ENCODE results near the gene BCAM. TPM values are rescaled to one million over a fixed set of nuclear protein-coding genes. Genes with fewer than 3 reads are reported as not detected.
"Not testable (repeated sequence)": the region's sequence is repeated elsewhere in the genome, so short reads cannot be mapped to it uniquely, and the experiment has no call there.

BCAM gene
- total RNA-seq, 4 donors from 2014 or later, result 83.5 to 139 (median 90.9) TPM

GRCh38 chr19:44776402-44777096 lies 32.4 kb upstream of the BCAM start:
- Histone ChIP-seq H3K9me3 (no peaks in the 10 kb centered on the region), H3K36me3 (no peaks in the 10 kb centered on the region), H3K4me3 (no peak overlapping the region), H3K27me3 (peaks cover 0 to 19% of the 10 kb centered on the region in 2 donors), H3K4me1 (peaks cover 0 to 7% (median 0%) of the 10 kb centered on the region in 4 donors), H3K27ac (peak overlapping the region in 1 of 4 donors; percentile 56)
- TF ChIP-seq POLR2A (IDR thresholded peaks at IDR 0.05), result no peak
- TF ChIP-seq, protein P1, sequence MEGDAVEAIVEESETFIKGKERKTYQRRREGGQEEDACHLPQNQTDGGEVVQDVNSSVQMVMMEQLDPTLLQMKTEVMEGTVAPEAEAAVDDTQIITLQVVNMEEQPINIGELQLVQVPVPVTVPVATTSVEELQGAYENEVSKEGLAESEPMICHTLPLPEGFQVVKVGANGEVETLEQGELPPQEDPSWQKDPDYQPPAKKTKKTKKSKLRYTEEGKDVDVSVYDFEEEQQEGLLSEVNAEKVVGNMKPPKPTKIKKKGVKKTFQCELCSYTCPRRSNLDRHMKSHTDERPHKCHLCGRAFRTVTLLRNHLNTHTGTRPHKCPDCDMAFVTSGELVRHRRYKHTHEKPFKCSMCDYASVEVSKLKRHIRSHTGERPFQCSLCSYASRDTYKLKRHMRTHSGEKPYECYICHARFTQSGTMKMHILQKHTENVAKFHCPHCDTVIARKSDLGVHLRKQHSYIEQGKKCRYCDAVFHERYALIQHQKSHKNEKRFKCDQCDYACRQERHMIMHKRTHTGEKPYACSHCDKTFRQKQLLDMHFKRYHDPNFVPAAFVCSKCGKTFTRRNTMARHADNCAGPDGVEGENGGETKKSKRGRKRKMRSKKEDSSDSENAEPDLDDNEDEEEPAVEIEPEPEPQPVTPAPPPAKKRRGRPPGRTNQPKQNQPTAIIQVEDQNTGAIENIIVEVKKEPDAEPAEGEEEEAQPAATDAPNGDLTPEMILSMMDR (IDR thresholded peaks at IDR 0.05), result no peak
- no peak for TF ChIP-seq EP300 (IDR thresholded peaks at IDR 0.05)
- WGBS, 2 donors, result 88 to 93% methylated on average over 23 of the region's 23 CpGs
- DNase-seq (ENCODE audit: low spot score in 2 of 2), result no peak

GRCh38 chr19:44777715-44778347 lies 31.1 kb upstream of the BCAM start, which contains the start of gene CBLC:
CBLC (plus strand) TSS chr19:44777890; CDS start chr19:44777932, 42 bp downstream.
- H3K9me3 ChIP-seq, result no peaks in the 10 kb centered on the region
- peaks cover 0 to 19% of the 10 kb centered on the region in 2 donors for H3K27me3 ChIP-seq
- H3K4me3 ChIP-seq, result peak within 1 kb of the TSS in 1 of 4 donors; percentile 26
- no peaks in the 10 kb centered on the region for H3K36me3 ChIP-seq
- H3K4me1 ChIP-seq, result peaks cover 0 to 7% (median 0%) of the 10 kb centered on the region in 4 donors
- peak within 1 kb of the TSS in 1 of 4 donors; percentile 79 for H3K27ac ChIP-seq
- no peak for DNase-seq (ENCODE audit: low spot score in 2 of 2)
- WGBS, 2 donors, result 15 to 17% methylated on average over 29 to 36 of the region's 47 CpGs
- TF ChIP-seq, protein P1 (IDR thresholded peaks at IDR 0.05), result no peak
- TF ChIP-seq POLR2A (IDR thresholded peaks at IDR 0.05) (no peak), EP300 (IDR thresholded peaks at IDR 0.05) (no peak)

DNA sequence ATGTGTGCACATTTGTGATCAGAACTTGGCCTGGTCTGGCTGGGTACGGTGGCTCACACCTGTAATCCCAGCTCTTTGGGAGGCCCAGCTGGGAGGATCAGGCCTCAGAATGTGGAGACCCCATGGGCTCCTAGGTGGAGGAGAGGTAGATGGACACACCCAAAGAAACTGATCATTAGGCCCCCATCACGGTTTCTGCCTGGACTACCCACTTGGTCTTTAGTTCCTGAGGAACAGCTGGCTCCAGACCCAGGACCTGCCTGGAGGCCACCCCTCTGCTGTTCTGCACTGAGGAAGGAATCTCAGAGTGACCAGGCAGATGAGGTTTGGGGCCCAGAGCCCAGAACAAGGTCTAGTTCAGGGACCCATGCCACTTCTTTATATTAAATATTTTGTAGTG lies 29.8 kb upstream of the BCAM start:
- DNase-seq (ENCODE audit: low spot score in 2 of 2), result no peak
- TF ChIP-seq EP300 (IDR thresholded peaks at IDR 0.05) (no peak), POLR2A (IDR thresholded peaks at IDR 0.05) (no peak)
- TF ChIP-seq, protein P1 (IDR thresholded peaks at IDR 0.05), result no peak
- Histone ChIP-seq H3K36me3 (no peaks in the 10 kb centered on the region), H3K27ac (peak overlapping the region in 1 of 4 donors; percentile 19), H3K9me3 (no peaks in the 10 kb centered on the region), H3K4me1 (peaks cover 0 to 7% (median 0%) of the 10 kb centered on the region in 4 donors), H3K4me3 (no peak overlapping the region), H3K27me3 (peaks cover 0 to 19% of the 10 kb centered on the region in 2 donors)
- 94 to 100% methylated on average over 2 of the region's 2 CpGs for WGBS, 2 donors

DNA sequence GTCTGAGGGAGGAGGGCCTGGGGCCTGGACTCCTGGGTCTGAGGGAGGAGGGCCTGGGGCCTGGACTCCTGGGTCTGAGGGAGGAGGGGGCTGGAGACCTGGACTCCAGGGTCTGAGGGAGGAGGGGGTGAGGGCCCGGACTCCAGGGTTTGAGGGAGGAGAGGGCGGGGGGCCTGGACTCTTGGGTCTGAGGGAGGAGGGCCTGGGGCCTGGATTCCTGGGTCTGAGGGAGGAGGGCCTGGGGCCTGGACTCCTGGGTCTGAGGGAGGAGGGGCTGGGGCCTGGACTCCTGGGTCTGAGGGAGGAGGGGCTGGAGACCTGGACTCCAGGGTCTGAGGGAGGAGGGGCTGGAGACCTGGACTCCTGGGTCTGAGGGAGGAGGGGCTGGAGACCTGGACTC lies 27.2 kb upstream of the BCAM start:
- not testable (repeated sequence) for H3K4me3 ChIP-seq; H3K36me3 ChIP-seq; DNase-seq (ENCODE audit: low spot score in 2 of 2); H3K27ac ChIP-seq; H3K9me3 ChIP-seq
- Histone ChIP-seq H3K4me1 (peaks cover 0 to 13% (median 2%) of the 10 kb centered on the region in 4 donors), H3K27me3 (peaks cover 0 to 14% of the 10 kb centered on the region in 2 donors)
- WGBS, 2 donors, result 50 to 75% methylated on average over 1 to 2 of the region's 2 CpGs

GRCh38 chr19:44782729-44783128 lies 26.2 kb upstream of the BCAM start:
- WGBS, 2 donors, result 83 to 86% methylated on average over 5 of the region's 5 CpGs
- TF ChIP-seq POLR2A (IDR thresholded peaks at IDR 0.05), result no peak
- TF ChIP-seq, protein P1 (IDR thresholded peaks at IDR 0.05), result no peak

More at GRCh38 chr19:44782729-44783128, 26.2 kb upstream of the BCAM start:
- no peak for DNase-seq (ENCODE audit: low spot score in 2 of 2)
- no peak overlapping the region for H3K27ac ChIP-seq
- H3K27me3 ChIP-seq, result peaks cover 0 to 5% of the 10 kb centered on the region in 2 donors
- peaks cover 0 to 10% (median 2%) of the 10 kb centered on the region in 4 donors for H3K4me1 ChIP-seq
- no peaks in the 10 kb centered on the region for H3K36me3 ChIP-seq
- no peaks in the 10 kb centered on the region for H3K9me3 ChIP-seq
- H3K4me3 ChIP-seq, result no peak overlapping the region
